Endothelial cell (in vitro differentiated cells): ENCODE data around the gene ARMH1. TPM values are rescaled to one million over a fixed set of nuclear protein-coding genes. Genes with fewer than 3 reads are reported as not detected.
"Not testable (repeated sequence)": the region's sequence is repeated elsewhere in the genome, so short reads cannot be mapped to it uniquely, and the experiment has no call there.

Experiments used
- DNase-seq: peaks from one replicate; pipeline ENCODE4 v3.0.0; 2021; ENCODE audit warnings: low spot score
- H3K27ac Mint-ChIP-seq: one replicate; pipeline ENCODE4 v1.8.0; 2021; ENCODE audit warnings: mixed read lengths, inconsistent platforms; ENCODE audit not compliant: unreplicated experiment
- H3K27me3 Mint-ChIP-seq: one replicate; pipeline ENCODE4 v1.8.0; 2021; ENCODE audit warnings: mild to moderate bottlenecking, moderate library complexity, mixed read lengths, inconsistent platforms; ENCODE audit not compliant: unreplicated experiment
- H3K36me3 Mint-ChIP-seq: one replicate; pipeline ENCODE4 v1.8.0; 2021; ENCODE audit warnings: mild to moderate bottlenecking, low read depth, mixed read lengths, inconsistent platforms; ENCODE audit not compliant: unreplicated experiment
- H3K4me1 Mint-ChIP-seq: one replicate; pipeline ENCODE4 v1.8.0; 2021; ENCODE audit warnings: mild to moderate bottlenecking, mixed read lengths, inconsistent platforms; ENCODE audit not compliant: unreplicated experiment
- H3K4me3 Mint-ChIP-seq: one replicate; pipeline ENCODE4 v1.8.0; 2021; ENCODE audit warnings: mild to moderate bottlenecking, mixed read lengths, inconsistent platforms; ENCODE audit not compliant: unreplicated experiment
- H3K9me3 Mint-ChIP-seq: one replicate; pipeline ENCODE4 v1.8.0; 2021; ENCODE audit warnings: mixed read lengths, inconsistent platforms; ENCODE audit not compliant: unreplicated experiment
- total RNA-seq: library from RNA; stranded (reverse); fragmentation: NEBNext Ultra II Directional; extraction: Animal tissue kit (Norgen Biotek cat#: 25700); gene quantifications from one replicate; pipeline ENCODE4 v1.2.1, GENCODE V29; 2021; ENCODE audit not compliant: unreplicated experiment
- TF ChIP-seq, protein P1 (sequence below): fragments of 200-600 bp; sonication (generic); IDR thresholded peaks from one replicate; pipeline ENCODE4 v1.5.0; 2021; ENCODE audit warnings: antibody characterized with exemption; ENCODE audit not compliant: unreplicated experiment

The ARMH1 gene
- total RNA-seq, 1 donor from 2014 or later, result 4.1 TPM

DNA sequence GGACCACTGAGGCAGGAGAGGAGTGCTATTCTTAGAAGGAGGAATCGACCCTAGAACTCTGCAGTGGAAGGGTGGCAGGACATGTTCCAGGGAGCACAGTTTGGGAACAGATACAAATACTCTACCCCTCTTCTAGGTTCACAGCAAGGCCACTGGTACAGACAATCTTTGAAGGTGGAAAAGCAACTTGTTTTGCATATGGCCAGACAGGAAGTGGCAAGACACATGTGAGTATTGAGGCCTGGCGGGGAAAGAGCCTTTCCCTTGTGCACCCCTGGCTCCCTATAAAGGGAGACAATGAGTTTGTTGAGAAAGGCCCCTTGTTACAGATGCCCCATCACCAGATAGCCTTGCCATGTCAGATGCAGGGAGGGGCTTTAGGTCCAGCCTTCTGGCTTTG lies 82.9 kb downstream of the ARMH1 start:
- H3K27me3 Mint-ChIP-seq, result peaks cover 1% of the 10 kb centered on the region
- no peak for DNase-seq
- no peaks in the 10 kb centered on the region for H3K9me3 Mint-ChIP-seq
- H3K36me3 Mint-ChIP-seq, result peaks cover 3% of the 10 kb centered on the region
- H3K27ac Mint-ChIP-seq, result peak overlapping the region; percentile 79
- peaks cover 12% of the 10 kb centered on the region for H3K4me1 Mint-ChIP-seq
- TF ChIP-seq, protein P1, sequence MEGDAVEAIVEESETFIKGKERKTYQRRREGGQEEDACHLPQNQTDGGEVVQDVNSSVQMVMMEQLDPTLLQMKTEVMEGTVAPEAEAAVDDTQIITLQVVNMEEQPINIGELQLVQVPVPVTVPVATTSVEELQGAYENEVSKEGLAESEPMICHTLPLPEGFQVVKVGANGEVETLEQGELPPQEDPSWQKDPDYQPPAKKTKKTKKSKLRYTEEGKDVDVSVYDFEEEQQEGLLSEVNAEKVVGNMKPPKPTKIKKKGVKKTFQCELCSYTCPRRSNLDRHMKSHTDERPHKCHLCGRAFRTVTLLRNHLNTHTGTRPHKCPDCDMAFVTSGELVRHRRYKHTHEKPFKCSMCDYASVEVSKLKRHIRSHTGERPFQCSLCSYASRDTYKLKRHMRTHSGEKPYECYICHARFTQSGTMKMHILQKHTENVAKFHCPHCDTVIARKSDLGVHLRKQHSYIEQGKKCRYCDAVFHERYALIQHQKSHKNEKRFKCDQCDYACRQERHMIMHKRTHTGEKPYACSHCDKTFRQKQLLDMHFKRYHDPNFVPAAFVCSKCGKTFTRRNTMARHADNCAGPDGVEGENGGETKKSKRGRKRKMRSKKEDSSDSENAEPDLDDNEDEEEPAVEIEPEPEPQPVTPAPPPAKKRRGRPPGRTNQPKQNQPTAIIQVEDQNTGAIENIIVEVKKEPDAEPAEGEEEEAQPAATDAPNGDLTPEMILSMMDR, result no peak
- no peak overlapping the region for H3K4me3 Mint-ChIP-seq

DNA sequence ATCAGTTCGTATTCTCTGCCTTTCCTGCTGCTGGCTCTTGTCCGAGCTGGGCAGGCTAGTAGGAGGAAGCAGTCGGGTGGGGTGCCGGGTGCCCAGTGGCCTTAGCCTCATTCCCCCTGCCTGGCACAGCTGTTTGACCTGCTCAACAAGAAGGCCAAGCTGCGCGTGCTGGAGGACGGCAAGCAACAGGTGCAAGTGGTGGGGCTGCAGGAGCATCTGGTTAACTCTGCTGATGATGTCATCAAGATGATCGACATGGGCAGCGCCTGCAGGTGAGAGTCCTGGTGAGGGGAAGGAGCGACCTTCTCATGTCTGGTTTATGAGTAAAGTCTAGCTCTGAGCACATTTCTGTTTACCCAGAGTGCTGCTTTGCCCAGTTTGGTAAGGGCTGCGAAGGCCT lies 84.6 kb downstream of the ARMH1 start:
- H3K4me3 Mint-ChIP-seq, result no peak overlapping the region
- H3K9me3 Mint-ChIP-seq, result no peaks in the 10 kb centered on the region
- H3K27ac Mint-ChIP-seq, result no peak overlapping the region
- DNase-seq, result no peak
- TF ChIP-seq, protein P1, result no peak
- H3K36me3 Mint-ChIP-seq, result peaks cover 10% of the 10 kb centered on the region
- H3K4me1 Mint-ChIP-seq, result peaks cover 12% of the 10 kb centered on the region
- H3K27me3 Mint-ChIP-seq, result peaks cover 1% of the 10 kb centered on the region

DNA sequence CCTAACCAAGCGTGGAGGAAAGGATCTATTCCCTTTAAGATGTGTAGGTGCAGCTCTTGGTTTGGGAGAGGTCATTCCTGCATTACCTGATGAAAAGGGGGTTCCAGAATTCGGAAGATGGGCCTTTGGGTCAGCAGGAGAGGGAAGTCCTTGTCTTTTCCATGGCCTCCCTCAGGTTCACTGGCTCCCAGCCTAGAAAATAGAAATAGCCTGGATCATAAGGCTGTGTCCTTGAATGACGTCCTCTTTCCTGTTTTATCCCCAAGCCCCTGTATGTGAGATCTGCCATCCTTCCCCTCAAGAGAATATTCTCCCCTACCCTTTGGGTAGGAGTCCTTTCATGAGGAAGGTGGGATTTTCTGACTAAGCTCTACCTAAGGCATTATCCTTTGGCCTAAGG lies 86.4 kb downstream of the ARMH1 start:
- H3K9me3 Mint-ChIP-seq, result no peaks in the 10 kb centered on the region
- peaks cover 12% of the 10 kb centered on the region for H3K4me1 Mint-ChIP-seq
- no peak overlapping the region for H3K4me3 Mint-ChIP-seq
- peaks cover 1% of the 10 kb centered on the region for H3K27me3 Mint-ChIP-seq
- peaks cover 10% of the 10 kb centered on the region for H3K36me3 Mint-ChIP-seq
- peak overlapping the region; percentile 52 for H3K27ac Mint-ChIP-seq
- DNase-seq, result no peak
- TF ChIP-seq, protein P1, result no peak

DNA sequence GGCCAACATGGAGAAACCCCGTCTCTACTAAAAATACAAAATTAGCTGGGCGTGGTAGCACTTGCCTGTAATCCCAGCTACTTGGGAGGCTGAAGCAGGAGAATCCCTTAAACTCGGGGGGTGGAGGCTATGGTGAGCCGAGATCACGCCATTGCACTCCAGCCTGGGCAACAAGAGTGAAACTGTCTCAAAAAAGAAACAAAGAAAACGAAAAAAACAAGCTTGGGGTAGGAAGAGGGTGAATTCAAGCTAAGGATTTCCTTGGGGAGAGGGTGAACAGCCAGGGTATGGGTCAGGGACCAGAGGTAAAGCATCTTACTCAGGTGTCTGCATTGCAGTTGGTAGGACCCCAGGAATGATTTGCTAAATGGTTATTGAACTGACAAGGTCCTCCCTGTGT lies 91.9 kb downstream of the ARMH1 start:
- H3K9me3 Mint-ChIP-seq, H3K27ac Mint-ChIP-seq, H3K4me3 Mint-ChIP-seq, H3K27me3 Mint-ChIP-seq, H3K4me1 Mint-ChIP-seq, DNase-seq, H3K36me3 Mint-ChIP-seq: not testable (repeated sequence)

Other genes with a start within 250 kb of the ARMH1 start
- 15.6 TPM for gene TMEM53, start 233 bp upstream of the ARMH1 start, total RNA-seq
- gene RNU5D-1, start 56.5 kb downstream of the ARMH1 start, total RNA-seq, result not detected
- 12.9 TPM for gene KIF2C, start 65.1 kb downstream of the ARMH1 start, total RNA-seq
- gene RPS8, start 100.8 kb downstream of the ARMH1 start, total RNA-seq, result 1,789 TPM
- 0.18 TPM for gene BEST4, start 113.5 kb downstream of the ARMH1 start, total RNA-seq
- 17.2 TPM for gene PLK3, start 125.7 kb downstream of the ARMH1 start, total RNA-seq
- 1.4 TPM for gene DYNLT4, start 132.6 kb downstream of the ARMH1 start, total RNA-seq
- 10.4 TPM for gene BTBD19, start 133.8 kb downstream of the ARMH1 start, total RNA-seq
- gene PTCH2, start 168.5 kb downstream of the ARMH1 start, total RNA-seq, result 0.51 TPM